Stimulated activated CD4-positive, alpha-beta T cell treated with anti-CD3 and anti-CD28 coated beads, TNF-alpha, amount 100 ng/mL, for 1 hour (primary cell): ENCODE results near the gene FAM222B.
"Not testable (repeated sequence)": the region's sequence is repeated elsewhere in the genome, so short reads cannot be mapped to it uniquely, and the experiment has no call there.

Experiments
- DNase-seq, 3 donors: peaks; one replicate each; pipeline ENCODE4 v3.0.0-alpha.2; 2020; ENCODE audit warnings: low read depth in 3 of 3, low spot score in 1 of 3

The FAM222B gene

DNA sequence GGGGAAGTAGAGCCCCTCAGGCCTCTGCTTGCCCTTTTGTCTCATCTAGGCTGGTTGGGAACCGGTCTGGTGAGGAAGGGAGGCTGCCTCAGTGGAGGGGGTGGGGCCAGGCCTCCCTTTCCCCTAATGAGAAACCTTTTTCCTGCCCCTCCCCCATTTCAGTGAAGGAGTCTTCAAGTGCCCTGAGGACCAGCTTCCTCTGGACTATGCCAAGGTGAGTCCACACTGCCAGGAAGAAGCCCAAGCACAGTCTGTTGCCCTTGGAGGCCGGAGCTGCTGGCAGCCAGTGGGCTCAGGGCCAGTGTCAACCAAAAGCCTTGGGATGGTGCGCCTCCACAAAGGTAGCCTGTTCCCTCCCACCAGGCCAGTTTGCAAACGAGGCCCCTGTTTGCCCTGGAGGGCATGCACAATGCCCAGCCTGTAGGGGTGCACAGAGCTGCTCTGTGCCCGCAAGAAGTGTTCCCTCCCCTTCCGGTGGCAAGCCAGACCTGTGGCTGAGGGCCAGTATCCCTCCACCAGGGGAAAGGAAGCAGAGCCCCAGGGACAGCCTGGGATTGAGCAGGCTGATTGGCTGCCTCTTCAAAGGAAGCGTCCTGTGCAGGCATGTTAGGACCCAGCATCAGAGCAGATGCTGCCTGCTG lies 95.4 kb downstream of the FAM222B start:
- no peak for DNase-seq

DNA sequence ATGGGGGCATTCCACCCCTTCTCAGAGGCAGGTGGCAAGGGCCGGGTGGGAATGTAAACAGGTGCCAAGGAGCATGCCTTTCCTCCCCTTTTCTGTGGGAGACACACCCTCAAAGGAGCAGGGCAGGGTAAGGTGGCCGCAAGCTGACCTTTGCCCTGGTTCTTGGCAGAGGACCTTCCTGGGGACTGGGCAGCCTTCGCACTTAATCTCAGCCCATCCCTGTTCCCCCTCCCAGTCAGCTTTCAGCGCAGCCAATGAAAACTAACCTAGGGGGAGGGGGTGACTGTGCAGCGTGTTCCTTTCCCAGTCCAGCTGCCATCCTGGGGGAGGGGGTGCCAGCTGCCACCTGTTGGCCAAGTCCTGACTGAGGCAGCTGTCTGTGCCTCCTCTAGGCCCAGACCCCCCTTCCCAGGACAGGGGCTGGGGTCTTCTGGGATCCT lies 96.0 kb downstream of the FAM222B start:
- no peak for DNase-seq

DNA sequence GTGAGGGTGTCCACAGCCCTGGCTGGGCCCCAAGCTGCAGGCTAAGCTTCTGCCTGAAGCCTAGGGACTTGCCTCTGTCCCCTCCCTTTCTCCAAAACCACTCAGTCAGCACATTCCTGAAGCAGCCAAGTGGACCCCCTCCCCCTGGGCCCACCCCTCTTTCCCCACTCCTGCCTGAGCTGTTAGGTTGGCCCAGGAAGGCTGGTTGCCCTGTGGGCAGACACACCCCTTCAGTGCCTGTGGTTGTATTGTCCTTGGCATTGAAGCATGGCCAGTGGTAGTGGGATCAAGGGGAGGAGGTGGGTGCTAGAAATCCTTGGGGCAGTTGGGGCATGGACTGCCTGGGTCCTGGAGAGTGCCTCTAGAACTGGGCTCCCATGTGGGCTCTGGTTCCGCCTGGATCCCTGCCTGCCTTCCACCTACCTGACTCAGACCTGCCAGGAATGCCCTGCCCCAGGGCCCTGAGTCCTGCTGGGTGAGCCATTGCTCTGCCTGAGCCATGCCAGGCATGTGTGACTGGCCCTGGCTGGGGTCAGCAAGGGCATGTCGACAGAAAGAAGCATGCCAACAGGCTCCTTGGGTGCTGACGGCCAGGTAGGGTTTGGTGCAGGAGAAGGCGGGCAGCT lies 96.7 kb downstream of the FAM222B start:
- no peak for DNase-seq

DNA sequence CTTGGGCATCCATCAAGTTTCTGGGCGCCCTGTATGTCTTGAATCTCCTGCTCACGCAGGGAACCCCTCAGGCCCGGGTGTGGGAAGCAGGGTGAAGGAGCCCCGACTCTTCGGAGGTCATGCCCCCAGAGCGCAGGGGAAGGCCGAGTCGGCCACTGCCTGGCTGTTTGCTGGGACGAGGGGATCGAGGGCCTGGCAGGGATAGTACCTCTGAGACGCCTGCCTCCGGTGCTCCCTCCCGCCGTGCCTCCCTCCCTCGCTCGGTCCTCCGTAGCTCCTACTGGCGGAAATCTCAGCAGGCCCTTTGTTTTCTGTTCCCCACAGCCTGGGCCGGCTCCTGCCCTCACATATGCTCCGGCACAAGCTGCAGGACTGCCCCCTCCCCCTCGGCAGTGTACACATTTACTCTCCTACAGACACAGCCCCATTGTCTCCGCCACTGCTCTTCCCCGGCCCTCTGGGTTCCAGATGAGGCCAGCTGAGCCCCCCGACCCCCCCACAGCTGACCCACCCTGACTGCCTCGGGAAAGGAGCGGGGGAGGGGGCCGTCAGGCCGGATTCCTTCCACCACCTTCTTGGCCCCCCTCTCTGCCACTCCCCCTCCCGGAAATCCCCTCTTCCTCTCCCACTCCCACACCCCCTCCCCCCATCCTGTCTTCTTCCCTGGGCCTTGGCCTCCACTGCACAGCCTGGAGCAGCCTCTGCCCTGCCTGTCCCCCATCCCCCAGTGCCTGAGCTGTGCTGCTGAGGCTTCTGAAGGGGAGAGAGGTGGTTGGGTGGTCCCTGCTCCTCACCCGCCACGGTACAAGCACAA lies 97.4 kb downstream of the FAM222B start:
- no peak for DNase-seq

DNA sequence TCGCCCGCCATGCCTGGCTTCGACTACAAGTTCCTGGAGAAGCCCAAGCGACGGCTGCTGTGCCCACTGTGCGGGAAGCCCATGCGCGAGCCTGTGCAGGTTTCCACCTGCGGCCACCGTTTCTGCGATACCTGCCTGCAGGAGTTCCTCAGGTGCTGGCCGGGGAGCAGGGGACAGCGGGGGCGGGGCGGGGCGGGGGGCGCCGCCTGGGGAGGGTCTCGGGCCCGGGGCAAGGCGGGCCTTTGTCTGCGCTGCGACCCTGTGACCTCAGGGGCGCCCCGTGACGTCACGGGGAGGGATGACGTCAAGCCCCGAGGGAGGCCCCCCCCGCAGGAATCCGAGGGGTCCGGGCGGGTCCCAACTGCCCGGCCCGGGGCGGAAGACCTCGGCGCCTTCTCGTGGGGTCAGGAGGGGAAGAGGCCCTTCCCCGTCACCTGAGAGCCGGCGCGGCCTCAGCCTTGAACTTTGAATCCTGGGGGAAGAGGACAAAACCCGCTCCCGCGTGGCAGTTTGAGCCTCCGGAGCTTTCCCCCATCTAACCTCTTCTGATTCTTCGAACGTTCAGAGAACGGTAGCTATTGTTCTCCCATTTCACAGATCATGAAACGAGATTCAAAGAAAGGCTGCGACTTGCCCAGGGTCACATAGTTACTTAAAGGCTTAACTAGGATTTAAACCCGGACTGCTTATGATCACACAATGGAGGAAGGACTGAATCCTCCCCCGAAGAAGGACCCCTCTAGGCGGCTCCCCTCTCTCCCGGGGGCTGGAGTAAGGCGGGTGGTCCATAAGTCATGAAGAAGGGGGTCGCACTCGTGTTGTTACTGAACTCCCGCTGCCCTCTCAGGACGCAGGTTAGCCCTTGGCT lies 98.3 kb downstream of the FAM222B start:
- peak in 1 of 3 donors; percentile 73 for DNase-seq

DNA sequence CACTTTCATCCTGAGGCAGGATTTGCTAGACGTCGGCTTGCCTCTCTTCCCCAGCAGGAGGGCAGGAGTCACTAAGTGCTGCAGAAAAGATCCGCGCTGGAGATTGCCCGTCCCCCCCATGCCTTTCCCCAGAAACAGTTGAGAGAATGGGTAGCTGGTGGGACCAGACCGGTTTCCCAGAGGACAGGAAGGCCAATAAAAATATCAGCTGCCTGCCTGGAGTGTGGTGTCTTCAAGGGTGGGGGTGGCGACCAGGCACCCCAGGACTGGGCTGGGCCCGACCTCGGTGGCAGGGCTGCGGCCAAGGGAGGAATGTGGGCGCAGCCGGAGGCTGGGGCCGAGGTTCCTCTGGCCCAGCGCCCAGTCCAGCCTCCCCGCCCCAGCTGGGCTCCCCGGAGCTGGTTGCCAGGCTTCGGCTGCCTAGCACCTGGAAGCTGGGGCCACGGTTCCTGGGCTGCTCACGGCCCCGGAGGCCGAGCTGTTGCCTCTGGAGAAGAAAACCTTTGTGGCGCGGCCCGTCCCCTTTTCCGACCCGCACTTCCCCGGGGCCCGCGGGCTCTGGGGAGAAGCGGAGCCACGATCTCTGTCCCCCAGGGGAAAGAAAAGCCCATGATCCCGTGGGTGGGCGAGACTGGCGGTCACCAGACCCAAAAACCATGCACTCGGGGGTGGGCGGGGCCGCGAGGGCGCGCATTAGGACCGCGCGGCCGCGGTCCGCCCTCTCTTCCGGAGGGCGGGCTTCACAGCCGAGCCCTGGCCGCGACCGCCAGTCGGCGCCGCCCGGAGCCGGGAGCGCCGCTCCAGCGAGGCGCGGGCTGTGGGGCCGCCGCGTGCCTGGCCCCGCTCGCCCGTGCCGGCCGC lies 99.1 kb downstream of the FAM222B start, which contains the start of gene TRAF4:
TRAF4 (plus strand) TSS at position 769 of the 861 bp plus-strand sequence. CDS start 102 bp downstream, outside the sequence.
- peak in 1 of 3 donors; percentile 70 for DNase-seq

DNA sequence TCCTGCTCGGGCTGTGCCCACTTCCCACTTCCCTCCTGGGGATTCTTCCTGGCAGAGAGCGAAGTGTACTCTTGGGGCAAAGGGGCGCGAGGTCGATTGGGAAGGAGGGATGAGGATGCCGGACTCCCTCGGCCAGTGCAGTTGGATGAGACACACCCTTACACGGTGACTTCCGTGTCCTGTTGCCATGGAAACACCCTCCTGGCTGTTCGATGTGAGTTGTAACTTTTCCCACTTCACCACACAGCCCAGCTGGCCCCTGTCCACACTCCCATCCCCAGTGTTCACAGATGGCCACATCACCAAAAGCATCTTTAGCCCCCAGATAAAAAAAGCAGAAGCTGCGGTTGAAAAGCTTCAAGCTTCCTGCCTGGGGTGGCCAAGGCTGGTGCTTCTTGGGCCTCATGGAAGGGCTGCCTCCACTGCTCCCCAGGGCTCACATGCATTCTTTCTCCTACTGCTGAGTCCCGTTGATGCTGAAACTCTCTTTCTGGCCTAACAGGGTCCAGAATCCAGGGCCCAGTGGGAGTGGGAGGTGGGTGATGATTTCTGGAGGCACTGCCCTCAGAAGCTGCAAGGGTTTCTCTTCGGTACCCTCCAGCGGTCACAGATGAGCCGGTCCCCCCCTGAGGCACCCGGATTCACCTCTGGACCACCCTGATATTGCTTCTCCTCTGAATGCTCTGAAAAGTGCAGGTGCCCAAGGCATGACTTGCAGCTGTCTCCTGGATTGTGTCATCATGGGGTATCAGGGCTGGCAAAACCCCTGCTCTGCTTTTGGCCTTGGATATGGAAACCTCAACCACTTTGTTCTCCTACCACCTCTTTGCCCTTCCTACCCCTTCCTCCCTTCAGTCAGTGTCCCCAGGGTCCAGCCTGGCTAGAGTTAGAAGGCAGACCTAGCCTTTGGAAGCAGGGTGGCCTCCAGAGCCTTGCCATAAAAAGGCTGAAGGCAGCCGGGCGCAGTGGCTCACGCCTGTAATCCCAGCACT lies 100.9 kb downstream of the FAM222B start:
- no peak for DNase-seq

DNA sequence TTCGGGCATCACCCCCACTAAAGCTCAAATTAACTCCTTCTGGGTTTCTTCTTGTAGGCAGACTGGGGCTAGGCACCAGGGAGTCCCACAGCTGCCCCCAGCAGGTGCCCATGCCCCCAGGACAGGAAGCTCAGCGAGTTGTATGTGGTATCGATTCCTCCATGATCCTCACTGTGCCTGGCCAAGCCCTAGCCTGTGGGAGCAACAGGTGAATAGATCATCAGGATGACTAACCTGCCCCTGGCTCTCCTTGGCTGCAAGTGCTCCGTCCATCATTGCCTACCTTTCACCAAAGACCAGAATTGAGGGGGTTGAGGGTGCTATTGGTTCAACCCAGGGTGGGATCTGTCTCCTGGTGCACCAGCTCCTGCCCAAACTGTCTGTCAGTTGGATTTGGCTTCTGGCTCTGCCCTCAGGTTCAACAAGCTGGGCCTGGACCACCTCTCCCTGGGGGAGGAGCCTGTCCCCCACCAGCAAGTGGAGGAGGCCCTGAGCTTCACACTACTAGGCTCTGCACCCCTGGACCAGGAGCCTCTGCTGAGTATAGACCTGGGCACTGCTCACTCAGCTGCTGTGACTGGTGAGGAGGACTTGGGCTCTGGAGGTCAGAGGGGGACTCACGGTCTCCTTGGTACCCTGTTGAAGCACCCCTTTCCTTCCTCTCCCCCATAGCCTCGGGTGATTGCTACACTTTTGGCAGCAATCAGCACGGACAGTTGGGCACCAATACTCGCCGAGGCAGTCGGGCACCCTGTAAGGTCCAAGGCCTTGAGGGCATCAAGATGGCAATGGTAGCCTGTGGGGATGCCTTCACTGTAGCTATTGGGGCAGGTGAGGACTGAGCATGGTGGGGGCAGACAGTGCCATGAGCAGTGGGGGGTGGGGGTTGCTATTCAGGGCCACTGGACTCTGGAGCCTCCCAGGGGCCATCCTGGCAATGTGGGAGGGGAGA lies 101.9 kb downstream of the FAM222B start:
- DNase-seq, result no peak

DNA sequence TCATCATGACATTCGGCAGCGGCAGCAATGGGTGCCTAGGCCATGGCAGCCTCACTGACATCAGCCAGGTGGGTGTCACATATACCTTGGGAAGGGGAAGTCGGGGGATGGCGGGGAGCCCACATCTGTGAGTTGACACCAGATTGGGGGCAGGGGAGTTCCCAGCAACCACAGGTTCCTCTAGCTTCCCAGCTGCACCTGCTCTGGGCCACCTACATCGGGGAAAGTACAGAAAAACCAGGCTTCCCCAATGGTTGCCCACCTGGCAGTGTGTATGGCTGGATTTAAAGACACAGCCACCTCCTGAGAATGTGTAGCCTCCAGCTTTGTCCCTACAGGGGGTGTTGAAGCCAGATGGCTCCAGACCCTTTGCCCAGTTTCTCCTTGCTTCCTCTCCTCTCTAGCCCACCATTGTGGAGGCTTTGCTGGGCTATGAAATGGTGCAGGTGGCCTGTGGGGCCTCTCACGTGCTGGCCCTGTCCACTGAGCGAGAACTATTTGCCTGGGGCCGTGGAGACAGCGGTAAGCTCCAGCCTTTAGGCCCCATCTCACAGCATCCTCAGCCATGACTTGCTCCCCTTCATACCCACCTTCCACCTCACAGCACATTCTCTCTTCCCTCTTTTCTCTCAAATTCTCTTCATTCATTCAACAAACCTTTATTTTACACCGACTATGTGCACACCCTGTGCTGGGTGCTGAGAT lies 103.8 kb downstream of the FAM222B start:
- peak in 1 of 3 donors; percentile 49 for DNase-seq

DNA sequence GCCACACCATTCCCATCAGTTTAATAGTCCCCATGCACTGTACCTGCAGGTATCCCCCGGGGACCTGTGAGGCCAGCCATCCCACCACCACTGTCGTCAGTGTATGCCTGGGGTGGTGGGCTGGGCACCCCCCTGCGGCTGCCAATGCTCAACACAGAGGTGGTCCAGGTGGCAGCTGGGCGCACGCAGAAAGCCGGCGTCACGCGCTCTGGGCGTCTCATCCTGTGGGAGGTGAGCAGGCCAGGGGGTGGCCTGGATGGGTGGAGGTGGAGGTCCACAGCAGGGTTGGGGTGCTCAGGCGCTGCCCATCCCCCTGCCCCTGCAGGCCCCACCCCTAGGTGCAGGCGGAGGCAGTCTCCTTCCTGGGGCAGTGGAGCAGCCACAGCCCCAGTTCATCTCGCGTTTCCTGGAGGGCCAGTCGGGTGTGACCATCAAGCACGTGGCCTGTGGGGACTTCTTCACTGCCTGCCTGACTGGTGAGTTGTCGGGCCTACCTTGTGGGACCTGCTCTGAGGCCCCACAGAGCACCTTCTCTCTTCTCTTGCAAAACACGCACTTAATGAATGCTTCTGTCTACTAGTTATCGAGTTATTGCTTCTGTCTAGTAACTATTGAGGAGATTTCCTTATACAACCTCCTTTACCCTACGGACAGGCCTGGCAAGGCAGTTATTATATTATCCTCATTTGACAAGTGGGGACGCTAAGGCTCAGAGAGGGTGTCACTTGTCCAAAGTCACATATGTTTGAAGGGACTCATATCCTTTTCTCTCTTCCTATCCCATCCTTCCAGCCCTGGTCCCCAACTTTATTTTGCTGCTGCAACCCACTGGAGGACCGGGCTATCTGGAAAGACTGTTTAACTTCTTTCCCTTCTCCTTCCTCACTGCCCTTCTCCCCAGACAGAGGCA lies 104.6 kb downstream of the FAM222B start:
- no peak for DNase-seq

DNA sequence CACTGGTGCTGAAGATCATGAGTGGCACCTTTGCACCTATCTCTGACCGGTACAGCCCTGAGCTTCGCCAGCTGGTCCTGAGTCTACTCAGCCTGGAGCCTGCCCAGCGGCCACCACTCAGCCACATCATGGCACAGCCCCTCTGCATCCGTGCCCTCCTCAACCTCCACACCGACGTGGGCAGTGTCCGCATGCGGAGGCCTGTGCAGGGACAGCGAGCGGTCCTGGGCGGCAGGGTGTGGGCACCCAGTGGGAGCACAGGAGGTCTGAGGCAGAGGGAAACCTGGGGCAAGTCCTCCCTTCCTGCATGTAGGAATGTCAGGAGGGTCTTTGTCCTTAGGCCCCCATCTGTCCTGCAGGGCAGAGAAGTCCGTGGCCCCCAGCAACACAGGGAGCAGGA lies 105.3 kb downstream of the FAM222B start:
- no peak for DNase-seq

DNA sequence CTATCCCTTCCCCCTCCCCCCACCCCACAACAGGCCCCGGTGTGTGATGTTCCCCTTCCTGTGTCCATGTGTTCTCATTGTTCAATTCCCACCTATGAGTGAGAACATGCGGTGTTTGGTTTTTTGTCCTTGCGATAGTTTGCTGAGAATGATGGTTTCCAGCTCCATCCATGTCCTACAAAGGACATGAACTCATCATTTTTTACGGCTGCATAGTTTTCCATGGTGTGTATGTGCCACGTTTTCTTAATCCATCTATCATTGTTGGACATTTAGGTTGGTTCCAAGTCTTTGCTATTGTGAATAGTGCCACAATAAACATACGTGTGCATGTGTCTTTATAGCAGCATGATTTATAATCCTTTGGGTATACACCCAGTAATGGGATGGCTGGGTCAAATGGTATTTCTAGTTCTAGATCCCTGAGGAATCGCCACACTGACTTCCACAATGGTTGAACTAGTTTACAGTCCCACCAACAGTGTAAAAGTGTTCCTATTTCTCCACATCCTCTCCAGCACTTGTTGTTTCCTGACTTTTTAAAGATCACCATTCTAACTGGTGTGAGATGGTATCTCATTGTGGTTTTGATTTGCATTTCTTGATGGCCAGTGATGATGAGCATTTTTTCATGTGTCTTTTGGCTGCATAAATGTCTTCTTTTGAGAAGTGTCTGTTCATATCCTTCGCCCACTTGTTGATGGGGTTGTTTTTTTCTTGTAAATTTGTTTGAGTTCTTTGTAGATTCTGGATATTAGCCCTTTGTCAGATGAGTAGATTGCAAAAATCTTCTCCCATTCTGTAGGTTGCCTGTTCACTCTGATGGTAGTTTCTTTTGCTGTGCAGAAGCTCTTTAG lies 106.4 kb downstream of the FAM222B start:
- not testable (repeated sequence) for DNase-seq

DNA sequence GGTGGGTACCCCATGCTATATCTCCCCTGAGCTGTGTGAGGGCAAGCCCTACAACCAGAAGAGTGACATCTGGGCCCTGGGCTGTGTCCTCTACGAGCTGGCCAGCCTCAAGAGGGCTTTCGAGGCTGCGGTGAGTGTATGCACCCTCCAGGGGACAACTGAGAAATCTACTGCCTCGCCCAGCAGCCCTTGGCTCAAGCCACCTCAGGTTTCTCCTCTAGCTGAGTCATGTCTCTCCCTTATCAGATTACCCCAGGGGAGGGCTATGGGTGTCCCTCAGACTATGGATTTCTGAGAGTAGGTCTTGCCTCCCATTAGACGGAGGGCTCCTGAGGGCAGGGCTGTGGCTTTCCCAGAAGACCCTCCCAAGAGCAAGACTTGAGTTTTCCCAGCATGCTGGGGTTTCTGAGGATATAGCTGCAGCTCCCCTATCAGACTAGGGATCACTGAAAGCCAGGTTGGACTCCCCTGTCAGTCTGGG lies 107.3 kb downstream of the FAM222B start:
- no peak for DNase-seq

DNA sequence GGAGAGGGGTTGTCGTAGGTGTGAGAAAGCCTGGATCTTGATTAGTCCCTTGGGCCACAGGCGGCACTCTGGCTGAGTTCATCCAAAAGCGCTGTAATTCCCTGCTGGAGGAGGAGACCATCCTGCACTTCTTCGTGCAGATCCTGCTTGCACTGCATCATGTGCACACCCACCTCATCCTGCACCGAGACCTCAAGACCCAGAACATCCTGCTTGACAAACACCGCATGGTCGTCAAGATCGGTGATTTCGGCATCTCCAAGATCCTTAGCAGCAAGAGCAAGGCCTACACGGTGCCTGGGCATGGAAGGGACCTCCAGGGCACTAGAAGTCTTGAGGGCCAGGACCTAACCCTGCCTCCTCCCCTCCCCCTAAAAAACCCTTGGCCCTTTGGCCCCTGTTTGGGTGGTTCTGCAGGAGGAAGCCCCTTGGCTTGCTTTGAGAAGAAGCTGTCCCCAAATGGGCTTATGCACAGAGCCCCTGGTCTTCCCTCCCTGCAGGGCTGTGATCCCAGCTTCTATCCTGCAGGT lies 107.8 kb downstream of the FAM222B start:
- DNase-seq, result no peak

DNA sequence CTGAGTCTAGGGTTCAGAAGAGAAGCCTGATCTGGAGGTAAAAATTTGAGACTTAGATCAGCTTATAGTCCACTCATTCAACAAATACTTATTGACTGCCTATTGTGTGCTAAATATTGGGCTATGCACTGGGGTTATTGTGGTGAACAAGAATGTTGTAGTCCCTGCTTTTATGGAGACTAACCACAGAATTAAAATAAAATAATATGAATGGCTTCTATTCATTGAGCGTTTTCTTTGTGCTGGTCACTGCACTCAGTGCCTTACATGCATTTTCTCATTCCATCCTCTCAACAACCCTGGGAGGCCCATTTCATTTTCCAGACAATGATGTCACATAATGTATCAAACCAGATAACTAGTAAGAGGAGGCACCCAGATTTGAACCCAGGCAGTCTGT lies 109.2 kb downstream of the FAM222B start:
- DNase-seq, result no peak
